GM12878 (cell line): ENCODE results near the gene UROC1. TPM values are rescaled to one million over a fixed set of nuclear protein-coding genes. Genes with fewer than 3 reads are reported as not detected.

ENCODE experiments used
- ATAC-seq: fragments of 200-7000 bp; cut with Tn5 transposase; 3 replicates; pipeline ENCODE4 v1.9.1; 2020; ENCODE audit warnings: mild to moderate bottlenecking, moderate library complexity
- BruUV-seq: library from RNA; stranded (reverse); fragments of 400-500 nt; replicated peaks from 2 replicates; lab custom pipeline; 2021; lab: Mats Ljungman, UMichigan
- CTCF ChIA-PET: fragments of 300-600 bp; sonication (Branson Sonifier 250); formaldehyde crosslinking; extraction: SDS; loops from one replicate; lab custom pipeline; 2021; ENCODE audit warnings: inconsistent platforms; lab: Yijun Ruan, JAX
- POLR2A ChIA-PET: fragments of 350-600 bp; formaldehyde crosslinking; extraction: SDS; loops from one replicate; lab custom pipeline; 2021; ENCODE audit warnings: inconsistent platforms; lab: Charles Lee
- RAD21 ChIA-PET: fragments of 300-600 bp; sonication (Branson Sonifier 250); formaldehyde crosslinking; loops from one replicate; lab custom pipeline; 2023; ENCODE audit warnings: antibody characterized with exemption; ENCODE audit not compliant: unreplicated experiment; lab: Charles Lee
- SMC1A ChIA-PET: fragments of 300-600 bp; sonication (Branson Sonifier 250); formaldehyde crosslinking; loops from one replicate; lab custom pipeline; 2023; ENCODE audit not compliant: unreplicated experiment, uncharacterized antibody; lab: Charles Lee
- DNase-seq: peaks from one replicate; pipeline ENCODE4 v3.0.0-alpha.2; 2011; ENCODE audit warnings: low read depth, low spot score
- FAIRE-seq: peaks from 3 replicates; lab custom pipeline; 2011; peaks lifted over from hg19 to GRCh38; lab: Jason Lieb, UNC
- H2AFZ ChIP-seq: 2 replicates; pipeline ENCODE4 v1.6.0; 2011; ENCODE audit warnings: low read depth, low read length, control low read depth; ENCODE audit not compliant: control insufficient read depth
- H3K27ac ChIP-seq: 2 replicates; pipeline ENCODE4 v1.5.1; 2011; ENCODE audit warnings: control low read depth; ENCODE audit not compliant: control insufficient read depth, insufficient read depth
- H3K27me3 ChIP-seq, 2 experiments: replicated peaks in 1 of 2; 2 replicates each; pipeline versions ENCODE4 v1.6.0 to v1.6.1; 2011; ENCODE audit warnings: low read length in 1 of 2; ENCODE audit not compliant: control insufficient read depth in 2 of 2, insufficient read depth in 2 of 2
- H3K36me3 ChIP-seq, 2 experiments: 2 replicates each; pipeline ENCODE4 v1.5.1; 2011; ENCODE audit warnings: low read length in 1 of 2; ENCODE audit not compliant: control insufficient read depth in 2 of 2, insufficient read depth in 2 of 2
- H3K4me1 ChIP-seq: 2 replicates; pipeline ENCODE4 v1.6.1; 2011; ENCODE audit warnings: mild to moderate bottlenecking, low read length, moderate library complexity, mixed read lengths; ENCODE audit not compliant: control insufficient read depth, insufficient read depth
- H3K4me2 ChIP-seq: 2 replicates; pipeline ENCODE4 v1.6.0; 2011; ENCODE audit warnings: control low read depth; ENCODE audit not compliant: control insufficient read depth, insufficient read depth
- H3K4me3 ChIP-seq: fragments of 200-600 bp; sonication (generic); 2 replicates; pipeline ENCODE4 v1.5.1; 2016
- H3K79me2 ChIP-seq: 2 replicates; pipeline ENCODE4 v1.6.0; 2011; ENCODE audit warnings: low read length; ENCODE audit not compliant: control insufficient read depth, insufficient read depth
- H3K9ac ChIP-seq: 2 replicates; pipeline ENCODE4 v1.8.0; 2011; ENCODE audit warnings: low read length, control low read depth, mixed read lengths; ENCODE audit not compliant: control insufficient read depth, insufficient read depth
- H3K9me3 ChIP-seq: replicated peaks from 3 replicates; pipeline ENCODE4 v1.5.1; 2011; ENCODE audit warnings: mild to moderate bottlenecking, low read length; ENCODE audit not compliant: control insufficient read depth, insufficient read depth
- H4K20me1 ChIP-seq: 2 replicates; pipeline ENCODE4 v1.6.0; 2011; ENCODE audit not compliant: control insufficient read depth, insufficient read depth
- HCFC1 ChIP-seq: fragments of 150-350 bp; IDR thresholded peaks from 2 replicates; pipeline ENCODE4 v1.6.1; 2014; ENCODE audit warnings: low read length
- RB1 ChIP-seq: fragments of 450-650 bp; formaldehyde crosslinking; IDR thresholded peaks from 2 replicates; pipeline ENCODE4 v1.6.1; 2017; ENCODE audit warnings: mild to moderate bottlenecking, borderline replicate concordance
- SPI1 ChIP-seq: IDR thresholded peaks from 2 replicates; pipeline ENCODE4 v1.6.1; 2011; ENCODE audit warnings: low read depth, mild to moderate bottlenecking, low read length, moderate library complexity, borderline replicate concordance; ENCODE audit not compliant: insufficient read depth
- TARDBP ChIP-seq: IDR thresholded peaks from 2 replicates; pipeline ENCODE4 v1.6.1; 2016; ENCODE audit warnings: borderline replicate concordance
- ZBTB11 ChIP-seq: fragments of 450-650 bp; formaldehyde crosslinking; IDR thresholded peaks from 2 replicates; pipeline ENCODE4 v1.5.0; 2022; ENCODE audit warnings: mild to moderate bottlenecking, missing genetic modification characterization
- ZNF207 ChIP-seq: fragments of 450-650 bp; IDR thresholded peaks from 2 replicates; pipeline ENCODE4 v1.6.1; 2014; ENCODE audit warnings: antibody characterized with exemption, mild to moderate bottlenecking, borderline replicate concordance
- WGBS: methylation state at CpG from one replicate; pipeline ENCODE4 v1.1.6; 2016; ENCODE audit warnings: low lambda C conversion rate; ENCODE audit not compliant: insufficient replicate concordance, insufficient coverage; ENCODE audit errors: missing lambda C conversion rate; 5-methylcytosine and 5-hydroxymethylcytosine counted together
- in situ Hi-C: fragments of 300-500 bp; cut with MboI; formaldehyde crosslinking; loops from 9 replicates; pipeline ENCODE4 v1.14.3; 2018; ENCODE audit warnings: mixed read lengths
- intact Hi-C: fragments of 100-400 bp; cut with micrococcal nuclease; formaldehyde crosslinking; loops from one replicate; pipeline ENCODE4 v1.14.2; 2022; ENCODE audit not compliant: unreplicated experiment
- polyA plus RNA-seq, 11 experiments: library from polyadenylated mRNA; depleted of rRNA in 4 of 11; unstranded in 6 of 11; stranded (reverse) in 5 of 11; fragments of >200 nt; fragmentation: Nextera tagmentation in 4 of 11; fragmentation: Illumina TruSeq in 1 of 11; extraction: Ambion mirVana in 4 of 11; extraction: Trizol in 1 of 11; gene quantifications; 1 replicate in 1 of 11; 2 replicates in 10 of 11; pipeline versions ENCODE4 v1.2.1 to v1.2.3, GENCODE V29; 2011 to 2016; ENCODE audit warnings: inconsistent platforms in 2 of 11, missing spikeins in 2 of 11, low read depth in 1 of 11
- total RNA-seq, 4 experiments: library from RNA; depleted of rRNA in 3 of 4; stranded (reverse); fragments of >200 nt in 3 of 4; fragmentation: Illumina TruSeq in 1 of 4; extraction: Trizol in 1 of 4; gene quantifications; 2 replicates each; pipeline versions ENCODE4 v1.2.1 to v1.2.3, GENCODE V29; 2013 to 2021

UROC1 gene
- total and polyA plus RNA-seq, 10 of the 15 experiments (the other 5 are each of a cell fraction or from before 2014, with no cell fraction given), result 0.04 TPM; not detected in 9

- ChIA-PET RAD21 (no interaction called here), SMC1A (no interaction called here)
- Histone ChIP-seq H3K27ac (no peak overlapping the region), H3K4me2 (no peak overlapping the region), H3K9me3 (no peaks in the 10 kb centered on the region)
- TF ChIP-seq SPI1 (no peak), HCFC1 (no peak), ZBTB11 (CRISPR knock-in tag) (no peak), RB1 (no peak), ZNF207 (no peak), TARDBP (no peak)
- TF ChIP-seq, all 136 proteins: peak for 0
- Histone ChIP-seq H2AFZ (no peak overlapping the region), H3K4me3 (no peak overlapping the region), H3K79me2 (no peaks in the 10 kb centered on the region), H3K4me1 (no peaks in the 10 kb centered on the region), H3K27me3 (no peaks in the 10 kb centered on the region; a peak in 2 of 4 replicates), H3K9ac (no peak overlapping the region), H3K36me3 (no peaks in the 10 kb centered on the region), H4K20me1 (no peaks in the 10 kb centered on the region)
- intact Hi-C loops, result no loop called here
- WGBS, result 26% methylated on average over 10 of the region's 10 CpGs
- no peak for DNase-seq
- FAIRE-seq, result no peak
- ChIA-PET CTCF (no interaction called here), POLR2A (no interaction called here)
- ATAC-seq, result no peak
- no TSS peak for BruUV-seq
- in situ Hi-C loops, result no loop called here
Measured at GRCh38 chr3:126555795-126556636, 38.4 kb upstream of the UROC1 start.
